Motor neuron (in vitro differentiated cells): ENCODE measurements around the gene MAD1L1. TPM values are rescaled to one million over a fixed set of nuclear protein-coding genes. Genes with fewer than 3 reads are reported as not detected.
"Not testable (repeated sequence)": the region's sequence is repeated elsewhere in the genome, so short reads cannot be mapped to it uniquely, and the experiment has no call there.

Source experiments
- ATAC-seq, 8 experiments: fragments of 200-7000 bp; cut with Tn5 transposase; replicated peaks in 6 of 8; 2 replicates each; pipeline ENCODE4 v1.8.0; 2021; ENCODE audit warnings: mild to moderate bottlenecking in 8 of 8, moderate library complexity in 8 of 8
- H3K27ac ChIP-seq, 2 donors: fragments of 250-450 bp; sonication (Bioruptor Pico); 2 replicates each; pipeline ENCODE4 v1.9.0; 2021; ENCODE audit warnings: antibody characterized with exemption in 2 of 2, mild to moderate bottlenecking in 2 of 2, moderate library complexity in 1 of 2
- H3K4me1 ChIP-seq, 2 donors: fragments of 250-450 bp; sonication (Bioruptor Pico); replicated peaks in 1 of 2; 2 replicates each; pipeline ENCODE4 v1.6.1; 2021; ENCODE audit warnings: antibody characterized with exemption in 2 of 2, mild to moderate bottlenecking in 2 of 2, moderate library complexity in 1 of 2
- H3K4me3 ChIP-seq, 5 donors: fragments of 250-450 bp; sonication (Bioruptor Pico); 2 replicates each; pipeline ENCODE4 v1.9.0; 2021; ENCODE audit warnings: antibody characterized with exemption in 5 of 5, mild to moderate bottlenecking in 5 of 5, moderate library complexity in 4 of 5
- WGBS, 10 experiments: fragments of 450-650 bp; shearing (Covaris generic); methylation state at CpG; one replicate each; pipeline ENCODE4 v1.0.0; 2022; 5-methylcytosine and 5-hydroxymethylcytosine counted together
- in situ Hi-C, 9 experiments: fragments of 400-800 bp; cut with MboI; loops; one replicate each; pipeline ENCODE4 v1.15.0; 2021; ENCODE audit warnings: low sequenced_read_pairs in 9 of 9, low pct_unique_long_range_greater_than_20kb in 2 of 9; ENCODE audit not compliant: unreplicated experiment in 9 of 9
- total RNA-seq, 8 experiments: library from RNA; unstranded; fragments of 300-600 nt; gene quantifications; 2 replicates each; pipeline versions ENCODE4 v1.2.3 to v1.2.4, GENCODE V29; 2022

MAD1L1 gene
- total RNA-seq, 8 experiments from 2014 or later: 24.0 to 68.8 (median 32.4) TPM

- Histone ChIP-seq H3K4me1 (no peaks in the 10 kb centered on the region), H3K4me3 (no peak overlapping the region), H3K27ac (no peak overlapping the region)
- 65 to 97% (median 88%) methylated on average over 3 to 9 of the region's 9 CpGs for WGBS, 10 experiments
- in situ Hi-C loops: no loop called here
- ATAC-seq: no peak
Observed at GRCh38 chr7:1972744-1973143, 260.0 kb downstream of the MAD1L1 start.

DNA sequence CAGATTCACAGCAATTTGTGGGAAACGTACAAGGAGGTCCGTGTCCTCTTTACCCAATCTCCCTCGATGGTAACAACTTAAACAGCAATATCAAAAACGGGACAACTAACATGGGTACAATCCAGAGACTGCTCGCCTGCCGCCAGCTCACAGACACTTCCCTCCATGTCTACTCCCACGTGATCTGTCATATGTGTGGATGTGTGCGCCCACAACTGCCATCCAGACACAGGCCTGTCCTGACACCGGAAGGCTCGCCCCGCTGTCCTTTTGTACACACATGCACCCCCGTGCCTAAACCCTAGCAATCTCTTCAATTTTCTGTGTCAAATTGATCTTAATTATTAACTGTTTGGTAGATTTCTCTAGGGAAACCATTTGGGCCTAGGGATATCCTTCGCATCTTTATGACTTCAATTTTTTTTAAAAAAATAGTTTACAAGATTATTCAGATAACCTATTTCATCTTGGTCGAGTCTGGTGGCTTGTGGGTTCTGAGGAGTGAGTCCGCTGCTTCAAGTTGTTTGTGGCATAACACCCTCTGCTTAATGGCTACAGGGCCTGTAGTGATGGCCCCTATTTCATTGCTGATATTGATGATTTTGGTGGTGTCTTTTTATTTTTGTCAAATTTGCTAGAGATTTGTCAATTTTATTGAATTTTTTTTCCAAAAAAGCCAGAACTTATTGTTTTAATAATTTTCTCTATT is 260.6 kb downstream of the MAD1L1 start:
- no peaks in the 10 kb centered on the region for H3K4me1 ChIP-seq
- in situ Hi-C loops: no loop called here
- no peak for ATAC-seq
- H3K4me3 ChIP-seq: no peak overlapping the region
- 75 to 100% (median 97%) methylated on average over 1 to 12 of the region's 15 CpGs for whole genome bisulfite sequencing, 10 experiments
- no peak overlapping the region for H3K27ac ChIP-seq

DNA sequence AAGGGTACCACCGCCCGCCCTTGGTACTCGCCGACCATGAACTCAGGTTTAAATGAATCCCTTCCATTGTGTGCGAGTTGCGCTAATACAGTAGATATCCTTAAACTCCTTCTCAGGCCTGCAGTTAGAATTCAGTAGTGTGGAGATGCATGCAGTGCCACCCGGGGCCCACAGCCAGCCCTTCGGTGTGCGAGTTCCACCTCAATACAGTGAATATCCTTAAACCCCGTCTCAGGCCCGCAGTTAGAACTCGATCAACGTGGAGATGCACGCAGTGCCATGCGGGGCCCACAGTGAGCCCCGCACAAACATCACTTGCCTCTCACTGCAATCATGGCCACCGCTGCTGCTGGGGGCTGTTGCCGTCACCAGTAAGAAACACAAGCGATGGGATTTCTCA is 261.9 kb downstream of the MAD1L1 start:
- ATAC-seq: no peak
- 75 to 100% (median 96%) methylated on average over 1 to 13 of the region's 19 CpGs; no CpG with 5 or more reads in 2 of the 10 experiments for WGBS, 10 experiments
- Histone ChIP-seq H3K4me1 (no peaks in the 10 kb centered on the region), H3K4me3 (no peak overlapping the region), H3K27ac (no peak overlapping the region)
- in situ Hi-C loops: no loop called here

GRCh38 chr7:1970285-1970660 is 262.5 kb downstream of the MAD1L1 start:
- in situ Hi-C loops, H3K27ac ChIP-seq, ATAC-seq, H3K4me3 ChIP-seq, H3K4me1 ChIP-seq: not testable (repeated sequence)
- 95 to 100% (median 98%) methylated on average over 2 to 9 of the region's 10 CpGs; no CpG with 5 or more reads in 4 of the 10 experiments for WGBS, 10 experiments

DNA sequence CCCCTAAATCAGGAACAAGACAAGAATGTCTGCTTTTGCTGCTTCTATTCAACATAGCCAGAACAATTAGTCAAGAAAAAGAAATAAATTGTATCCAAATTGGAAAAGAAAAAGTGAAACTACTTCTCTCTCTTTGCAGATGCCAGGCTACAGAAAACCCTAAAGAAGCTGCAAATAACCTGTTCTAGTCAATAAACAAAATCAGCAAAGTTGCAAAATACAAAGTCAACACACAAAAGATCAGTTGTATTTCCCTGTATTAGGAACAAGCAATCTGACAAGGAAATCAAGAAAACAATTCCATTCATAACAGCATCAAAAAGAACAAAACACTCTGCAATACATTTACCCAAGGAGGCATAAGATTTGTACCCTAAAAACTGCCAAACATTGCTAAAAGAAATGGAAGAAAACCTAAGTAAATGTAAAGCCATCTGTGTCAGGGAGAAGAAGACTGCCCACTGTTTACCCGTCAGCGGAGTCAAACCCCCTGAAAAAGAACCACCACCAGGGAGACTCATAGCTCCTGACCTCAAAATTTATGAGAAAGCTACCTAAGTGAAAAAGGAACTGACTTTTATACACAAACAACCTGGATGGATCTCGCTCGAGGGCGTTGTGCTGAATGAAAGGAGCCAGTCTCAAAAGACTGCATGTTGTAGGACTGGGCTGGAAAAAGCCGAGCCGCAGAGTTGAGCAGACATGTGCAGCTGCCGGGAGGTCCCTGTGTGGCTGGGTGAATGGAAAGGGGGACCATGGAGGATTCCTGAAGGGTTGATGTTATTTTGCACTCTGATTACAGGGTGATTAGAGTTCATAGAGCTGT is 263.1 kb downstream of the MAD1L1 start:
- WGBS, 10 experiments: 70 to 100% (median 90%) methylated on average over 2 to 7 of the region's 8 CpGs; no CpG with 5 or more reads in 2 of the 10 experiments
- in situ Hi-C loops: no loop called here
- no peak for ATAC-seq
- Histone ChIP-seq H3K27ac (no peak overlapping the region), H3K4me1 (no peaks in the 10 kb centered on the region), H3K4me3 (no peak overlapping the region)

GRCh38 chr7:1968397-1969111 is 264.2 kb downstream of the MAD1L1 start:
- in situ Hi-C loops: no loop called here
- H3K4me3 ChIP-seq: no peak overlapping the region
- ATAC-seq: no peak
- WGBS, 10 experiments: 88 to 100% (median 95%) methylated on average over 1 to 14 of the region's 36 CpGs; no CpG with 5 or more reads in 2 of the 10 experiments
- H3K27ac ChIP-seq: no peak overlapping the region
- H3K4me1 ChIP-seq: peaks cover 7 to 8% of the 10 kb centered on the region in 2 donors

DNA sequence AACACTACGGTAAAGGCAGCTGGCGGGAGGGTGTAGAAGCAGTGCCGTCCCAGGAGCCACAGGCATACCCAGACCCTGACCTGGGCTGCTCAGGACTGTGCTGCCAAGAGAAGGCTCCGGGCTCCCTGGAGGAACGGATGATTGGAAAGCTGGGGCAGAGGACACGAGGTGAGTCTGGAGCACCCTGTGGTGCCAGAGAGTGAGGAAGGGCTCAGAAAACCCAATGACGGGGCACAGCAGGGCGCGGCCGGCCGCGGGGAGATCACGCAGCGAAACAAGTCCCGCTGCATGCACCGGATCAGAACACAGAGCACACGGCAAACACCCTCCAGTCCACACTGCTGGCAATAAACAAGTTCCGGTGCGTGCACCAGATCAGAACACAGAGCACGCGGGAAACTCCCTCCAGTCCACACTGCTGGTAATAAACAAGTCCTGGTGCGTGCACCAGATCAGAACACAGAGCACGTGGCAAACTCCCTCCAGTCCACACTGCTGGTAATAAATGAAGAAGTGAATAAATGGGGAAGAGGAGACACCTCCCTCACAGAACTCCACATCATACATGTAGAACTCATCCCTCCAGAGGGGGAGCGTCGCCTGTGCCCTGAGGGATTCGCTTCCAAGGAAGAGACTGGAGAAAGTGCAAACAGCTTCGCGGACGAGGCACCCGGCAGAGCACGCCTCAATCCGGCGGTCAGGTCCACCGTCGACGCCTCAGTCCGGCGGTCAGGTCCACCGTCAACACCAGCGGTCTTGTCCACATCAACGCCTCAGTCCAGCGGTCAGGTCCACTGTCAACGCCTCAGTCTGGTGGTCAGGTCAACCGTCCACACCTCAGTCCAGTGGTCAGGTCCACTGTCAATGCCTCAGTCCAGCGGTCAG is 265.0 kb downstream of the MAD1L1 start:
- WGBS, 10 experiments: 63 to 100% (median 94%) methylated on average over 1 to 24 of the region's 45 CpGs; no CpG with 5 or more reads in 1 of the 10 experiments
- Histone ChIP-seq H3K4me3 (no peak overlapping the region), H3K27ac (no peak overlapping the region), H3K4me1 (peaks cover 7 to 11% of the 10 kb centered on the region in 2 donors)
- no peak for ATAC-seq
- in situ Hi-C loops: no loop called here

- in situ Hi-C loops: no loop called here
- 83 to 97% (median 93%) methylated on average over 1 to 24 of the region's 26 CpGs for WGBS, 10 experiments
- no peak for ATAC-seq
- Histone ChIP-seq H3K4me3 (no peak overlapping the region), H3K27ac (no peak overlapping the region), H3K4me1 (peaks cover 7 to 11% of the 10 kb centered on the region in 2 donors)
Observed at GRCh38 chr7:1966631-1967200, 266.0 kb downstream of the MAD1L1 start.

DNA sequence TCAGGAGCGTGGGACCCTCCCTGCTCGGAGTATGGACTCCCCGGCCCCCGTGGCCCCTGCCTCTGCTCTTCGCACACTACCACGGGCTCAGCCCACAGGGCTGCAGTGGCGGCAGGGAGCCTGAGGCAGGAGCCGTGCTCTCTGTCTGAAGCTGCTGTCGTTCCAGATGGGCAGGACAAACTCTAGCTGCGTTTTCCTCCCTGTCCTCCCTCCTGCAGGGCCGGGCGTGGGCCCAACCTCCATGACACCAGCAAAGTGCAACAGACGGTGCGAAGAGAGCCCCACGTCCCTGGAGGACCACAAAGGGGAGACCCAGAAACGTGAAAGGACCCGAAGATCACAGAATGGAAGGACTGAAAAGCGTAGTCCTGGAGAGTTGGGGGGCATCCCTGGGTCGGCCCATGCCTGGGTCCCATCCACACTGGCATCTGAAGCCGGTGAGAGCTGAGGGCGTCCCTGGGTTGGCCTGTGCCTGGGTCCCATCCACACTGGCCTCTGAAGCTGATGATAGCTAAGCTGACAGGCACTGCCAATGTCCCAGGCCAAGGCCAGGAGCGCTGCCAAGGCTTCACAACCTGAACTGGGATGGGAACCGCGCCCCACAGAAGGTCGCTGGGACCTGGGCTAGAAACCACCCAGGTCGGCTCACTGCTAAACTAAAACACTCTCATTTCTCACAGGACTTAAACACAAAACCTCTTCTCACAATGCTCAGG is 267.0 kb downstream of the MAD1L1 start:
- in situ Hi-C loops: no loop called here
- WGBS, 10 experiments: 89 to 100% (median 92%) methylated on average over 2 to 5 of the region's 26 CpGs; no CpG with 5 or more reads in 5 of the 10 experiments
- H3K27ac ChIP-seq: no peak overlapping the region
- ATAC-seq: no peak
- H3K4me1 ChIP-seq: peaks cover 7 to 11% of the 10 kb centered on the region in 2 donors
- no peak overlapping the region for H3K4me3 ChIP-seq

DNA sequence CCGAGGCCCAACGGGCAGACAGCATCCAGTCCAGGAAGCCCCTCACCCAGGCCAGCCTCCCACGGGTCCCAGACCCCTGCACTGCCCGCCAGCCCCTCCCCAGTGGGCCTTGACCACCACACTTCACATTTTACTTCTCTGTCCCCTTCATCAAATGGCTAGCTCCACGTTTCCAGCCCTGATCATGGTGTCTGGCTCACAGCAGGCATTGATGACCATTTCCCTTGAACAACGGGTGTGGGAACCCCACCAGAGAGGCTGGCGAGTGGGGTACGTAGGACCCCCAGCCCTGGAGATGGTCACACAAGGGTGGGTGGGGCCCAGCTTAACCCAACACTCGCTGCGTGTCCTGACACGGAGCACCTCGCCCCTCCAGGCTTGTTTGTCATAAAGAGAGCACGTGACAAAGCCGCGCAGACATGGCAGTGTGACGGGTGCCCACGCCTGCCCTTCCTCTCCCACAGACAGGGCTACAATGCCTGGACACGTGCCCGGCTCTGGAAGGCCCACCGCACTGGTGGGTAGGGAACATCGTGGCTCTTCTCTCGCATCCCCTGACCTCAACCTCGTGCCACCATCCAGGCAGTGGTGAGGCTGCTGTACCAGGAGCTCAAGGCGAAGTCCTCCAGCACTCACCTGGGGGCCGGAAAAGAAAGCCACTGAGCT is 267.7 kb downstream of the MAD1L1 start:
- in situ Hi-C loops: no loop called here
- ATAC-seq: no peak
- Histone ChIP-seq H3K4me1 (peaks cover 7 to 11% of the 10 kb centered on the region in 2 donors), H3K27ac (no peak overlapping the region), H3K4me3 (no peak overlapping the region)
- WGBS, 10 experiments: 80 to 100% (median 96%) methylated on average over 1 to 7 of the region's 25 CpGs; no CpG with 5 or more reads in 5 of the 10 experiments

- no peak overlapping the region for H3K27ac ChIP-seq
- H3K4me1 ChIP-seq: peaks cover 7 to 11% of the 10 kb centered on the region in 2 donors
- 60 to 98% (median 83%) methylated on average over 3 to 21 of the region's 25 CpGs; no CpG with 5 or more reads in 1 of the 10 experiments for WGBS, 10 experiments
- no peak for ATAC-seq
- H3K4me3 ChIP-seq: no peak overlapping the region
- in situ Hi-C loops: no loop called here
Observed at GRCh38 chr7:1964211-1964912, 268.4 kb downstream of the MAD1L1 start.
